ENCODE results near the gene ECHS1.

DNA sequence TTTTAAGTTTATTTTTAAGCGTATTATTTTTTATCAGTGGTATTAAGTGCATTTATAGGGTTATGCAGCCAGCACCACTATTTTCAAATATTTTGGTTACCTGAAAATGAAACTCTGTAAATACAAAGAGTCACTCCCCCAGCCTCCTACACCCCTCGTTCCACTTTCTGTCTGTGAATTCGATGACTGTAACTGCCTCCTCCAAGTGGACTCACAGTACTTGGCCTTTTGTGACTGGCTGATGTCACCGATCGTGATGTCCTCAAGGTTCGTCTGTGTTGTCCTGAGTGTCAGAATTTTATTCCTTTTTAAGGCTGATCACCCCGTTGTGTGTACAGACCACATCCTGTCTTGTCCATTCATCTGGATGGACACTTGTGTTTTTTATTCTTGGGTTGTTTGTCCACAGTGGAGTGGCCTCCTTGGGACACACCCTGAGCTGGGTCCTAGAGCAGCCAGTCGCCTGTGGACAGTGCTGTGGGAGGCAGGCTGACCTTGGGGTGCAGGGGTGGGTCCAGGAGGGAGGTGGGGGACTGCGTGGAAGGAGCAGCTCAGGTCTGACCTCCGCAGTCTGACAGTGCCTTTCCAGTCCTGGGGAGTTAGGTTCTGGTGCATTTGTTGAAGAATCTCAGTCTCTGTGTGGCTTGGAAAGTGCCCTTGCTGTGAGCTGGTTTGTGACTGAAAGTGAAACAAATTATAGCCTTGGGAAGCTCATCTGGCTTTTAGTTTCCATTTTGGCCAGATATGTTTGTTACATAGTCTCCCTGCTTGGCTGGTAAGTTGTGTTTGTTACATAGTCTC, 27.7 kb upstream of the ECHS1 start:
- TF ChIP-seq, protein P1, sequence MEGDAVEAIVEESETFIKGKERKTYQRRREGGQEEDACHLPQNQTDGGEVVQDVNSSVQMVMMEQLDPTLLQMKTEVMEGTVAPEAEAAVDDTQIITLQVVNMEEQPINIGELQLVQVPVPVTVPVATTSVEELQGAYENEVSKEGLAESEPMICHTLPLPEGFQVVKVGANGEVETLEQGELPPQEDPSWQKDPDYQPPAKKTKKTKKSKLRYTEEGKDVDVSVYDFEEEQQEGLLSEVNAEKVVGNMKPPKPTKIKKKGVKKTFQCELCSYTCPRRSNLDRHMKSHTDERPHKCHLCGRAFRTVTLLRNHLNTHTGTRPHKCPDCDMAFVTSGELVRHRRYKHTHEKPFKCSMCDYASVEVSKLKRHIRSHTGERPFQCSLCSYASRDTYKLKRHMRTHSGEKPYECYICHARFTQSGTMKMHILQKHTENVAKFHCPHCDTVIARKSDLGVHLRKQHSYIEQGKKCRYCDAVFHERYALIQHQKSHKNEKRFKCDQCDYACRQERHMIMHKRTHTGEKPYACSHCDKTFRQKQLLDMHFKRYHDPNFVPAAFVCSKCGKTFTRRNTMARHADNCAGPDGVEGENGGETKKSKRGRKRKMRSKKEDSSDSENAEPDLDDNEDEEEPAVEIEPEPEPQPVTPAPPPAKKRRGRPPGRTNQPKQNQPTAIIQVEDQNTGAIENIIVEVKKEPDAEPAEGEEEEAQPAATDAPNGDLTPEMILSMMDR (IDR thresholded peaks at IDR 0.05) = no peak
- no peak for TF ChIP-seq EZH2 (IDR thresholded peaks at IDR 0.05; ENCODE audit: borderline replicate concordance, insufficient read depth, low read depth, low read length, poor library complexity, severe bottlenecking)

All from B cell (primary cell).